GM12878 (cell line): ENCODE measurements around the gene LDLRAD3. TPM values are rescaled to one million over a fixed set of nuclear protein-coding genes. Genes with fewer than 3 reads are reported as not detected.

ENCODE experiments used
- ATF7 ChIP-seq: fragments of 450-650 bp; IDR thresholded peaks from 2 replicates; pipeline ENCODE4 v1.6.1; 2016; ENCODE audit warnings: low read depth, mild to moderate bottlenecking
- BACH1 ChIP-seq: fragments of 450-650 bp; IDR thresholded peaks from 2 replicates; pipeline ENCODE4 v1.6.1; 2017; ENCODE audit warnings: mild to moderate bottlenecking, borderline replicate concordance
- CEBPB ChIP-seq, 2 experiments: fragments of 150-350 bp in 1 of 2; IDR thresholded peaks; 2 replicates each; pipeline ENCODE4 v1.6.1; 2012 to 2014; ENCODE audit warnings: low read depth in 2 of 2, low read length in 2 of 2, borderline replicate concordance in 1 of 2, inconsistent platforms in 1 of 2
- CHD1 ChIP-seq: IDR thresholded peaks from 2 replicates; pipeline ENCODE4 v1.6.1; 2012; ENCODE audit warnings: low read depth, low read length, improper control_type of control experiment
- FOXK2 ChIP-seq: fragments of 450-650 bp; IDR thresholded peaks from 2 replicates; pipeline ENCODE4 v1.6.1; 2017; ENCODE audit warnings: mild to moderate bottlenecking, moderate library complexity
- GATAD2B ChIP-seq: fragments of 450-650 bp; conservative IDR thresholded peaks from 2 replicates; pipeline ENCODE4 v1.6.1; 2017; ENCODE audit warnings: low read depth, mild to moderate bottlenecking, moderate library complexity
- IKZF2 ChIP-seq, 2 experiments: fragments of 450-650 bp; IDR thresholded peaks; 2 replicates each; pipeline ENCODE4 v1.6.1; 2017; ENCODE audit warnings: mild to moderate bottlenecking in 2 of 2, moderate library complexity in 2 of 2
- MTA3 ChIP-seq: IDR thresholded peaks from 2 replicates; pipeline ENCODE4 v1.6.1; 2012; ENCODE audit warnings: low read length, inconsistent platforms, borderline replicate concordance
- MYC ChIP-seq: IDR thresholded peaks from 2 replicates; pipeline ENCODE4 v1.6.1; 2011; ENCODE audit warnings: mild to moderate bottlenecking, low read length, moderate library complexity, inconsistent platforms; ENCODE audit not compliant: insufficient read depth, insufficient replicate concordance, insufficient read length, severe bottlenecking
- NRF1 ChIP-seq: conservative IDR thresholded peaks from 2 replicates; pipeline ENCODE4 v1.6.1; 2011; ENCODE audit warnings: mild to moderate bottlenecking, low read depth, low read length, improper control_type of control experiment
- RBBP5 ChIP-seq: fragments of 200-600 bp; sonication (generic); conservative IDR thresholded peaks from 2 replicates; pipeline ENCODE4 v1.6.1; 2016
- RELA ChIP-seq: fragments of 450-650 bp; IDR thresholded peaks from 2 replicates; pipeline ENCODE4 v1.8.0; 2014; ENCODE audit warnings: borderline replicate concordance; ENCODE audit not compliant: partially characterized antibody
- SMARCA5 ChIP-seq: fragments of 450-650 bp; IDR thresholded peaks from 2 replicates; pipeline ENCODE4 v1.6.1; 2017; ENCODE audit warnings: mild to moderate bottlenecking
- STAT3 ChIP-seq: IDR thresholded peaks from 2 replicates; pipeline ENCODE4 v1.6.1; 2011; ENCODE audit warnings: low read depth, low read length, improper control_type of control experiment
- TCF12 ChIP-seq: IDR thresholded peaks from 2 replicates; pipeline ENCODE4 v1.6.1; 2011; ENCODE audit warnings: low read depth, mild to moderate bottlenecking, low read length
- ZNF217 ChIP-seq: fragments of 450-650 bp; IDR thresholded peaks from 2 replicates; pipeline ENCODE4 v1.6.1; 2017; ENCODE audit warnings: antibody characterized with exemption, mild to moderate bottlenecking
- ZNF622 ChIP-seq: fragments of 450-650 bp; IDR thresholded peaks from 2 replicates; pipeline ENCODE4 v1.6.1; 2017; ENCODE audit warnings: mild to moderate bottlenecking, inconsistent platforms
- polyA plus RNA-seq, 11 experiments: library from polyadenylated mRNA; depleted of rRNA in 4 of 11; unstranded in 6 of 11; stranded (reverse) in 5 of 11; fragments of >200 nt; fragmentation: Nextera tagmentation in 4 of 11; fragmentation: Illumina TruSeq in 1 of 11; extraction: Ambion mirVana in 4 of 11; extraction: Trizol in 1 of 11; gene quantifications; 1 replicate in 1 of 11; 2 replicates in 10 of 11; pipeline versions ENCODE4 v1.2.1 to v1.2.3, GENCODE V29; 2011 to 2016; ENCODE audit warnings: inconsistent platforms in 2 of 11, missing spikeins in 2 of 11, low read depth in 1 of 11
- total RNA-seq, 4 experiments: library from RNA; depleted of rRNA in 3 of 4; stranded (reverse); fragments of >200 nt in 3 of 4; fragmentation: Illumina TruSeq in 1 of 4; extraction: Trizol in 1 of 4; gene quantifications; 2 replicates each; pipeline versions ENCODE4 v1.2.1 to v1.2.3, GENCODE V29; 2013 to 2021
- TF ChIP-seq, protein P1 (sequence below): fragments of 450-650 bp; IDR thresholded peaks from 2 replicates; pipeline ENCODE4 v1.6.1; 2017; ENCODE audit warnings: mild to moderate bottlenecking
- TF ChIP-seq, protein P2 (sequence below): fragments of 450-650 bp; conservative IDR thresholded peaks from 2 replicates; pipeline ENCODE4 v1.6.1; 2017; ENCODE audit warnings: mild to moderate bottlenecking, moderate library complexity
- TF ChIP-seq, protein P3 (sequence below): fragments of 150-350 bp; IDR thresholded peaks from 2 replicates; pipeline ENCODE4 v1.6.1; 2016; ENCODE audit warnings: low read depth, low read length
- TF ChIP-seq, protein P4 (sequence below): IDR thresholded peaks from 2 replicates; pipeline ENCODE4 v1.6.1; 2012; ENCODE audit warnings: low read depth, low read length, improper control_type of control experiment

The LDLRAD3 gene
- total and polyA plus RNA-seq, 10 of the 15 experiments (the other 5 are each of a cell fraction or from before 2014, with no cell fraction given): 2.5 to 17.2 (median 10.7) TPM

DNA sequence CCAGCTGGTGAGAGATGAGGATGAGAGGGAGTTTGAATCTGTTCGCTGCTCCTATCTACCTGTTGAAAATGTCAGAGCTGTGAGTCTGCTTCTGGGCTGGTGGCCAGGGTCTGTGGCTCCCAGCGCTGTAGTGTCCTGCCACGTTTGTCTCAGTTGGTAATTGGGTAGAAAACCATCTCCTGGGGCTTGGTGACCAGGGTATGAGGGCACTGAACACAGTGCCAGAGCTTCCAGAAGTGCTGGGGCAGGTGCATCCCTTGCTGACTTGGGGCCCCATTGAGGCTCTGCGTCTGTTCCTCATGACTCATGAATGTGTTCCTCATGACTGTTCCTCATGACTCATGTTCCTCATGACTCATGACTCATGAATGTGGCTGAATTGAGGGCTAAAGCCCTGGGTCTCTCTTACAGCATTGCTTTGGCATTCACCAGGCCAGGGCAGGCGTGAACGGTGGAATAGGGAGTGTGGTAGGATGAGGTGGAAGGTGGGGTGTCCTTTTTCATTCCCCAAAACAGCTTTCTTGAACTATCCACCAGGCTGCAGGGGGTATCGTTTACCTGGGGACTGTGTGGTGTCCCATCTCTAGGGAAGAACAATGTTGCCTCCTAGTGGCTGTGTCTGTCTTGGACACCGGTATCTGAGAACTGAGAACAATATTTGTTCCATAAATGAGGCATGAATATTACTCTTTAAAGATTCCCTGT is 205.8 kb downstream of the LDLRAD3 start (continued):
- TF ChIP-seq, protein P1, sequence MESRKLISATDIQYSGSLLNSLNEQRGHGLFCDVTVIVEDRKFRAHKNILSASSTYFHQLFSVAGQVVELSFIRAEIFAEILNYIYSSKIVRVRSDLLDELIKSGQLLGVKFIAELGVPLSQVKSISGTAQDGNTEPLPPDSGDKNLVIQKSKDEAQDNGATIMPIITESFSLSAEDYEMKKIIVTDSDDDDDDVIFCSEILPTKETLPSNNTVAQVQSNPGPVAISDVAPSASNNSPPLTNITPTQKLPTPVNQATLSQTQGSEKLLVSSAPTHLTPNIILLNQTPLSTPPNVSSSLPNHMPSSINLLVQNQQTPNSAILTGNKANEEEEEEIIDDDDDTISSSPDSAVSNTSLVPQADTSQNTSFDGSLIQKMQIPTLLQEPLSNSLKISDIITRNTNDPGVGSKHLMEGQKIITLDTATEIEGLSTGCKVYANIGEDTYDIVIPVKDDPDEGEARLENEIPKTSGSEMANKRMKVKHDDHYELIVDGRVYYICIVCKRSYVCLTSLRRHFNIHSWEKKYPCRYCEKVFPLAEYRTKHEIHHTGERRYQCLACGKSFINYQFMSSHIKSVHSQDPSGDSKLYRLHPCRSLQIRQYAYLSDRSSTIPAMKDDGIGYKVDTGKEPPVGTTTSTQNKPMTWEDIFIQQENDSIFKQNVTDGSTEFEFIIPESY: no peak
- peak; percentile 32 to 51; a peak in 3 of 4 replicates for TF ChIP-seq IKZF2 (IDR thresholded peaks at IDR 0.05)
- TF ChIP-seq, protein P2, sequence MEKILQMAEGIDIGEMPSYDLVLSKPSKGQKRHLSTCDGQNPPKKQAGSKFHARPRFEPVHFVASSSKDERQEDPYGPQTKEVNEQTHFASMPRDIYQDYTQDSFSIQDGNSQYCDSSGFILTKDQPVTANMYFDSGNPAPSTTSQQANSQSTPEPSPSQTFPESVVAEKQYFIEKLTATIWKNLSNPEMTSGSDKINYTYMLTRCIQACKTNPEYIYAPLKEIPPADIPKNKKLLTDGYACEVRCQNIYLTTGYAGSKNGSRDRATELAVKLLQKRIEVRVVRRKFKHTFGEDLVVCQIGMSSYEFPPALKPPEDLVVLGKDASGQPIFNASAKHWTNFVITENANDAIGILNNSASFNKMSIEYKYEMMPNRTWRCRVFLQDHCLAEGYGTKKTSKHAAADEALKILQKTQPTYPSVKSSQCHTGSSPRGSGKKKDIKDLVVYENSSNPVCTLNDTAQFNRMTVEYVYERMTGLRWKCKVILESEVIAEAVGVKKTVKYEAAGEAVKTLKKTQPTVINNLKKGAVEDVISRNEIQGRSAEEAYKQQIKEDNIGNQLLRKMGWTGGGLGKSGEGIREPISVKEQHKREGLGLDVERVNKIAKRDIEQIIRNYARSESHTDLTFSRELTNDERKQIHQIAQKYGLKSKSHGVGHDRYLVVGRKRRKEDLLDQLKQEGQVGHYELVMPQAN: no peak
- peak; percentile 68; the same call in 1 of the 2 replicates for TF ChIP-seq ATF7
- no peak for TF ChIP-seq CHD1
- TF ChIP-seq, protein P3, sequence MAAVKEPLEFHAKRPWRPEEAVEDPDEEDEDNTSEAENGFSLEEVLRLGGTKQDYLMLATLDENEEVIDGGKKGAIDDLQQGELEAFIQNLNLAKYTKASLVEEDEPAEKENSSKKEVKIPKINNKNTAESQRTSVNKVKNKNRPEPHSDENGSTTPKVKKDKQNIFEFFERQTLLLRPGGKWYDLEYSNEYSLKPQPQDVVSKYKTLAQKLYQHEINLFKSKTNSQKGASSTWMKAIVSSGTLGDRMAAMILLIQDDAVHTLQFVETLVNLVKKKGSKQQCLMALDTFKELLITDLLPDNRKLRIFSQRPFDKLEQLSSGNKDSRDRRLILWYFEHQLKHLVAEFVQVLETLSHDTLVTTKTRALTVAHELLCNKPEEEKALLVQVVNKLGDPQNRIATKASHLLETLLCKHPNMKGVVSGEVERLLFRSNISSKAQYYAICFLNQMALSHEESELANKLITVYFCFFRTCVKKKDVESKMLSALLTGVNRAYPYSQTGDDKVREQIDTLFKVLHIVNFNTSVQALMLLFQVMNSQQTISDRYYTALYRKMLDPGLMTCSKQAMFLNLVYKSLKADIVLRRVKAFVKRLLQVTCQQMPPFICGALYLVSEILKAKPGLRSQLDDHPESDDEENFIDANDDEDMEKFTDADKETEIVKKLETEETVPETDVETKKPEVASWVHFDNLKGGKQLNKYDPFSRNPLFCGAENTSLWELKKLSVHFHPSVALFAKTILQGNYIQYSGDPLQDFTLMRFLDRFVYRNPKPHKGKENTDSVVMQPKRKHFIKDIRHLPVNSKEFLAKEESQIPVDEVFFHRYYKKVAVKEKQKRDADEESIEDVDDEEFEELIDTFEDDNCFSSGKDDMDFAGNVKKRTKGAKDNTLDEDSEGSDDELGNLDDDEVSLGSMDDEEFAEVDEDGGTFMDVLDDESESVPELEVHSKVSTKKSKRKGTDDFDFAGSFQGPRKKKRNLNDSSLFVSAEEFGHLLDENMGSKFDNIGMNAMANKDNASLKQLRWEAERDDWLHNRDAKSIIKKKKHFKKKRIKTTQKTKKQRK: no peak
- peak; percentile 45; the same call in 1 of the 2 replicates for TF ChIP-seq TCF12
- TF ChIP-seq GATAD2B: no peak
- TF ChIP-seq BACH1: no peak
- TF ChIP-seq MYC: no peak
- TF ChIP-seq ZNF622: no peak
- no peak for TF ChIP-seq RBBP5
- TF ChIP-seq NRF1: no peak
- no peak for TF ChIP-seq MTA3
- no peak for TF ChIP-seq RELA
- TF ChIP-seq ZNF217: no peak
- no peak for TF ChIP-seq SMARCA5
- no peak for TF ChIP-seq CEBPB (IDR thresholded peaks at IDR 0.05; ENCODE audit: borderline replicate concordance in 1 of 2, low read depth in 2 of 2, low read length in 2 of 2)
- TF ChIP-seq, protein P4, sequence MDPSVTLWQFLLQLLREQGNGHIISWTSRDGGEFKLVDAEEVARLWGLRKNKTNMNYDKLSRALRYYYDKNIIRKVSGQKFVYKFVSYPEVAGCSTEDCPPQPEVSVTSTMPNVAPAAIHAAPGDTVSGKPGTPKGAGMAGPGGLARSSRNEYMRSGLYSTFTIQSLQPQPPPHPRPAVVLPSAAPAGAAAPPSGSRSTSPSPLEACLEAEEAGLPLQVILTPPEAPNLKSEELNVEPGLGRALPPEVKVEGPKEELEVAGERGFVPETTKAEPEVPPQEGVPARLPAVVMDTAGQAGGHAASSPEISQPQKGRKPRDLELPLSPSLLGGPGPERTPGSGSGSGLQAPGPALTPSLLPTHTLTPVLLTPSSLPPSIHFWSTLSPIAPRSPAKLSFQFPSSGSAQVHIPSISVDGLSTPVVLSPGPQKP: no peak
- TF ChIP-seq FOXK2: no peak
- TF ChIP-seq STAT3: no peak
